22Rv1 (cell line): ENCODE results near the gene SH3RF2.

Source experiments
- H3K27ac ChIP-seq: fragments of 450-650 bp; 2 replicates; pipeline ENCODE4 v1.5.1; 2017
- ZFX ChIP-seq: fragments of 450-650 bp; IDR thresholded peaks from 2 replicates; pipeline ENCODE4 v1.6.1; 2017; ENCODE audit warnings: antibody characterized with exemption, borderline replicate concordance
- TF ChIP-seq, protein P1 (sequence below): fragments of 450-650 bp; IDR thresholded peaks from 2 replicates; pipeline ENCODE4 v1.5.1; 2017; ENCODE audit warnings: mild to moderate bottlenecking

Gene SH3RF2

DNA sequence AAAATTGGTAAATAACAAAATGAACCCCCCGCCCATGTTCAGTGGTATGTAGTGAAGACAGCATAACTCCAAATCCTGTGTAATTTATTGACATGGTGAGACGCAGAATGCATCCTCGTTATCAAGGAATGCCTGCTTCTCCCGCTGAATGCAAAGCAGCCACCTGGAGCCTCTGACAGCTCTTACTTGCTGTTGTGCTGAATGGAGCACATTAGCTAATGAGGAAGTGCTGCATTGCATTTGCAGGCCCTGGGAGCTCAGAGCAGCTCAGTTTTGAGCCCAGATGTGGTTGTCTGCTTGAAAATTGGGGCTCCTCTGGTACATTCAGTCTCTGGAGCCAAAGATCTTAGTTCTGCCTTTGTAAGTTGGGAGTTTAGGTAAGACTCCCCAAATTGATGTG, 140.1 kb downstream of the SH3RF2 start:
- no peak overlapping the region for H3K27ac ChIP-seq
- TF ChIP-seq ZFX: no peak
- TF ChIP-seq, protein P1, sequence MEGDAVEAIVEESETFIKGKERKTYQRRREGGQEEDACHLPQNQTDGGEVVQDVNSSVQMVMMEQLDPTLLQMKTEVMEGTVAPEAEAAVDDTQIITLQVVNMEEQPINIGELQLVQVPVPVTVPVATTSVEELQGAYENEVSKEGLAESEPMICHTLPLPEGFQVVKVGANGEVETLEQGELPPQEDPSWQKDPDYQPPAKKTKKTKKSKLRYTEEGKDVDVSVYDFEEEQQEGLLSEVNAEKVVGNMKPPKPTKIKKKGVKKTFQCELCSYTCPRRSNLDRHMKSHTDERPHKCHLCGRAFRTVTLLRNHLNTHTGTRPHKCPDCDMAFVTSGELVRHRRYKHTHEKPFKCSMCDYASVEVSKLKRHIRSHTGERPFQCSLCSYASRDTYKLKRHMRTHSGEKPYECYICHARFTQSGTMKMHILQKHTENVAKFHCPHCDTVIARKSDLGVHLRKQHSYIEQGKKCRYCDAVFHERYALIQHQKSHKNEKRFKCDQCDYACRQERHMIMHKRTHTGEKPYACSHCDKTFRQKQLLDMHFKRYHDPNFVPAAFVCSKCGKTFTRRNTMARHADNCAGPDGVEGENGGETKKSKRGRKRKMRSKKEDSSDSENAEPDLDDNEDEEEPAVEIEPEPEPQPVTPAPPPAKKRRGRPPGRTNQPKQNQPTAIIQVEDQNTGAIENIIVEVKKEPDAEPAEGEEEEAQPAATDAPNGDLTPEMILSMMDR: no peak

DNA sequence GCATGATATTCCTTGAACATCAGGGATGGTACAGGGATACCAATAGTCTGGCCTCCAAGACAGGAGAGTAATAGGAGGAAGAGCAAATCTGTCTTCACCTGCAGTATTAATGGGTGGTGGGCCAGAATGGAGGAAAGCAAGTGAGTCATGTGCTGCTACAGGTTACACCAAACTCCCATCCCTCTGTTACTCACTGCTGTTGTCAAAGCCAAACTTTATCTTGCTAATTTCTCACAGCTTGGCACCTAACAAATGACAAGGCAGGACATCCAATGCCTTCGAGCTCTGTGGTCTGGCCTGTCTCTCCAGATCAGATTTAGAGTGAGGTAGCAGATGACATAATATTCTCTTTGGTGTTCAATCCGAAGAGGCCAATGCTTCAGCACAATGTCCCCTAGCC, 142.2 kb downstream of the SH3RF2 start:
- no peak overlapping the region for H3K27ac ChIP-seq
- no peak for TF ChIP-seq ZFX
- TF ChIP-seq, protein P1: no peak

DNA sequence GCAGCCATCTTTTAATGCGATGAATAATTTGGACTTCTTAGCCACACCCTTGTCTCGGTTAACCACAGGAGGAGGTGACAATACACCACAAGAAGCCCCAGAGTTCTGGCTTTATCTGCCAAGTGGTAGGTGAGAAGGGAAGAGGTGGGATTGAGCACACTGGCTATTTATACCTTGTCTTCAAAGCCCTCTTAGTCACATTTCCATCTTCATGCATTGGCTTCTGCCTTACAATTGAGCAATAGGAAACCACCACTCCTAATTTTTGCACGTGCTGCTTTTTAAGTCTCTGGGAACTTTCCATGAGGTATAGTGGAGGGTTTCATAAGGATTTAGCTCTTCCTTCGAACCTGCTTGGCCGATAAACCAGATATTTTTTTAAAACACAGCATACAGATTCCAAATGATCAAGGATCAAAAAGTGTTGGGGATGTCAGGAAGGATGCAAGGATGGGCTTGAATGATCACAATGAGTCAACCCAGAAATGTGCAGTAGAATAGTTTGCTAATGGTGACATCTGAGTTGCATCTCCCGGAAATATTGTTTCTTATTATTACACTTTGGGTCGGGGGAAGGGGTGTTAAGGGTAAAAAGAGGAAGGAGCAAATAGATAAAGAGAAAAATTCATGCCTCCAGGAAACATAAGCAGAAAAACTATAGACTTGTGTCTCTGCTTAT, 143.5 kb downstream of the SH3RF2 start:
- H3K27ac ChIP-seq: no peak overlapping the region
- TF ChIP-seq, protein P1: no peak
- no peak for TF ChIP-seq ZFX

DNA sequence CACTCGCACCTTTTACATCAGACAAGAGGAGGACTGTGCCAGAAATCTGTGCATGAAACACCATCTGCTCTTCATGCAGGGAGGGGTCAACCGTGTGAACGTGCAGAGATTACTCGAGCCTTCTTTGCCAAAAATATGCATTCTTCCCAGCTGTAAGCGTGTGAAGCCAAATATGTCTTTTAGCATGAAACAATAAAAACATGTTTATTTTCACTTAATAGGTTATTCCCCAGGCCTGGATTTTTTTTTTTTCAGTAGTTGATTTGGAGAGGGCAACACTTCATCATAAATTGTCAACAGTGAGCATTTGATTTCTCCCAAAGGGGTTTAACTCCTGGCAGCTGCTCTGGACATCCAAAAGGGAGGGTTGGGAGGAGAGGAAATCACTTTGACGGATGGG, 145.2 kb downstream of the SH3RF2 start:
- TF ChIP-seq, protein P1: no peak
- TF ChIP-seq ZFX: no peak
- H3K27ac ChIP-seq: no peak overlapping the region

DNA sequence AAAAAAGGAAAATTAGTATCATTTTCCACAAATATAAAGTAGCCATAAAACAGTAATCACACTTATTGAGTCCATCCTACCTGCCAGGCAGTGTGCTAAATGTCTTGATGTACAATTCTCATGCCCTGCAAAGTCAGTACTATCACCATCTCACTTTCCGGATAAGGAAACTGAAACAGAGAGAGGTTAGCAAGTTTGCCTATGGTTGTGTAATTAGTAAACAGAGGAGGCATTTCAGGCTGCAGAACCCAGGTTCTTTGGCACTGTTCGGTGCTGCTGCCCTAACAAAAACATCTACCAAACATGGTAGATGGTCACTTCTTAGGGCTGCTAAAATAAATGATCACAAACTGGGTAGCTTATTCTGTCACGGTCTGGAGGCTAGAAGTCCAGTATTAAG, 146.4 kb downstream of the SH3RF2 start:
- no peak overlapping the region for H3K27ac ChIP-seq
- no peak for TF ChIP-seq ZFX
- TF ChIP-seq, protein P1: no peak

DNA sequence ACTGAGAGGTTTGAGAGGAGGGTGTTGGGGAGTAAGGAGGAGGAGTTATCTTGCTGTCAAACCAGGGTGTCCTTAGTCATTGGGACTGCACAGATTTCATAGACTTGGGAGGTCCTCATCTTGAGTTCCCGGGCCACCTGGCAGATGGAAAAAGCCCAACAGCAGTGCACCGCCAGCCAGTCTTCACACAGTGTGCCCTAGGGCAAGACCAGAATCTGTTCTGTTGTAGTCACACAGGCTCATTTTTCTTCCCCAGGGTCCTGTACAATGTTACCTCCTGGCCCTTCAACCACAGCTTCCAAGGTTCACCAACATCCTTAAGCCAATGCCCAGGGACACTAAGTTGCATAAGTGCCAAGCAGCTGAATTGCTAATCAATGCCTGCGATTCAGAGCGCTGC, 148.0 kb downstream of the SH3RF2 start:
- TF ChIP-seq ZFX: no peak
- TF ChIP-seq, protein P1: no peak
- H3K27ac ChIP-seq: no peak overlapping the region

DNA sequence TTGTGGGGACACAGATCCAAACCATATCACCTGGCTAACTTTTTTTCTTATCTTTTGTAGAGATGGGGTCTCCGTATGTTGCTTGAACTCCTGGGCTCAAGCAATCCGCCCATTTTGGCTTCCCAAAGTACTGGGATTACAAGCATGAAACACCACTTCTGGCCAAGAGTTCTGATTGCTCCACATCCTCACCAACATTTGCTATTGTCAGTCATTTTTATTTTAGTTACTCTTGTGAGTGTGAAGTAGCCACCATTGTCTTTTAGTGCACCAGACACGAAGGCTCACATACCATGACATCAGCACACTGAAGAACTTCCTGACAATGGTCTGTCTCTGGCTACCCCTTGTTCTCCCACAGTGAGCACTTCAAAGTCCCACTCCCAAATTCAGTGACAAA, 151.7 kb downstream of the SH3RF2 start:
- no peak for TF ChIP-seq ZFX
- no peak overlapping the region for H3K27ac ChIP-seq

DNA sequence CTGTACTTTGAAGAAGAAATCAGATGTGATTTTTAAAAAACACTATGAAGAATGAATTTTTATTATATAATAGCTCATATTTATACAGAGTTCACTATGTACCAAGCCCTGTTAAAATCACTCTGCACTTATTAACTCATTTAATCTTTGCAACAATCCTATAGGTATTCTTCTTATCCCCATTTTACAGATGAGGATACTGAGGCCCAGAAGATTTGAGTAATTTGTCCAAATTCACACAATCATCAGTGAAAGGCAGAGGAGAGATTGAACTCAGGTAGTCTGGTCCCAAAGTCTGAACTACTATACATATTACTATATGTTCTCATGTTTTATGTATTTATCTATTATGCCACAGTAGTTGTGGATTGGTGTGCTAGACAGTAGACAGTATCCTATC, 152.9 kb downstream of the SH3RF2 start:
- H3K27ac ChIP-seq: no peak overlapping the region
- TF ChIP-seq, protein P1: no peak
- no peak for TF ChIP-seq ZFX
